Measurements from ENCODE around the gene EFHD2.

EFHD2 gene

DNA sequence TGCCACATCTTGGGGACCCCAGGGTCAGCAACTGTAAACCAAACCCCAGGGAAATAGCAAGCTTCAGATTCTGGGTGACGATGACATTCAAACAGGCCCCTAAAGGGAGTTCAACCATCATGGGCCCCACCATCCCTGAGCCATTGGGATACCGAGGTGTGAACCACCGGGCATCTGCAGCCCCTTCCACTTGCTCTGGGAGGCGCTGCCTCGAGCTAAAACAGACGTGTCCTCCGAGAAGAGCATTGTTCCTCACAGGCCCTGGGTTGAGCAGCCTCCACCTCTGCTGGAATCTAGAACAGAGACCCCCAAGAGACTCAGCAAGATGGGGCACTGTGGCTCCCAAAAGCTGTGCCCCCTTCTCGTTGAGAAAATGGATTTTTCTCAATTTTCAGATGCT, 19.0 kb upstream of the EFHD2 start:
- TF ChIP-seq, protein P1, sequence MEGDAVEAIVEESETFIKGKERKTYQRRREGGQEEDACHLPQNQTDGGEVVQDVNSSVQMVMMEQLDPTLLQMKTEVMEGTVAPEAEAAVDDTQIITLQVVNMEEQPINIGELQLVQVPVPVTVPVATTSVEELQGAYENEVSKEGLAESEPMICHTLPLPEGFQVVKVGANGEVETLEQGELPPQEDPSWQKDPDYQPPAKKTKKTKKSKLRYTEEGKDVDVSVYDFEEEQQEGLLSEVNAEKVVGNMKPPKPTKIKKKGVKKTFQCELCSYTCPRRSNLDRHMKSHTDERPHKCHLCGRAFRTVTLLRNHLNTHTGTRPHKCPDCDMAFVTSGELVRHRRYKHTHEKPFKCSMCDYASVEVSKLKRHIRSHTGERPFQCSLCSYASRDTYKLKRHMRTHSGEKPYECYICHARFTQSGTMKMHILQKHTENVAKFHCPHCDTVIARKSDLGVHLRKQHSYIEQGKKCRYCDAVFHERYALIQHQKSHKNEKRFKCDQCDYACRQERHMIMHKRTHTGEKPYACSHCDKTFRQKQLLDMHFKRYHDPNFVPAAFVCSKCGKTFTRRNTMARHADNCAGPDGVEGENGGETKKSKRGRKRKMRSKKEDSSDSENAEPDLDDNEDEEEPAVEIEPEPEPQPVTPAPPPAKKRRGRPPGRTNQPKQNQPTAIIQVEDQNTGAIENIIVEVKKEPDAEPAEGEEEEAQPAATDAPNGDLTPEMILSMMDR (IDR thresholded peaks at IDR 0.05; ENCODE audit: borderline replicate concordance, insufficient read depth, low read depth, low read length): no peak
- no peak overlapping the region for H3K4me3 ChIP-seq (ENCODE audit: low read depth, low read length)

DNA sequence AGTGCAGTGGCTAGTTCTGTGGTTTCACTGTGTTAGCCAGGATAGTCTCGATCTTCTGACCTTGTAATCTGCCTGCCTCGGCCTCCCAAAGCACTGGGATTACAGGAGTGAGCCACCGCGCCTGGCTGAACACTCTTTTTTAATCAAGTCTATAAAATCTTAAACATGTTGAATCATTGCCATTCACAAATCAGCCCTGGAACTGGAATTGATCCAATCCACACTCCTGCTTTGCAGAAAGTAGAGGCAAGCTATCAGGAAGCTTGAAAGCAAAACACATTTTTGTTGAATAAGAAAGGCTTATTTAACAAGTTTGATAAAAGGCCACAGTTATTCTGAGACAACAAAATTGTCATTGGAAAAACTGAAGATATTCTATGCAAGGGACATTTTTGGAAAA, 18.3 kb upstream of the EFHD2 start:
- H3K4me3 ChIP-seq (ENCODE audit: low read depth, low read length): no peak overlapping the region
- TF ChIP-seq, protein P1 (IDR thresholded peaks at IDR 0.05; ENCODE audit: borderline replicate concordance, insufficient read depth, low read depth, low read length): no peak

DNA sequence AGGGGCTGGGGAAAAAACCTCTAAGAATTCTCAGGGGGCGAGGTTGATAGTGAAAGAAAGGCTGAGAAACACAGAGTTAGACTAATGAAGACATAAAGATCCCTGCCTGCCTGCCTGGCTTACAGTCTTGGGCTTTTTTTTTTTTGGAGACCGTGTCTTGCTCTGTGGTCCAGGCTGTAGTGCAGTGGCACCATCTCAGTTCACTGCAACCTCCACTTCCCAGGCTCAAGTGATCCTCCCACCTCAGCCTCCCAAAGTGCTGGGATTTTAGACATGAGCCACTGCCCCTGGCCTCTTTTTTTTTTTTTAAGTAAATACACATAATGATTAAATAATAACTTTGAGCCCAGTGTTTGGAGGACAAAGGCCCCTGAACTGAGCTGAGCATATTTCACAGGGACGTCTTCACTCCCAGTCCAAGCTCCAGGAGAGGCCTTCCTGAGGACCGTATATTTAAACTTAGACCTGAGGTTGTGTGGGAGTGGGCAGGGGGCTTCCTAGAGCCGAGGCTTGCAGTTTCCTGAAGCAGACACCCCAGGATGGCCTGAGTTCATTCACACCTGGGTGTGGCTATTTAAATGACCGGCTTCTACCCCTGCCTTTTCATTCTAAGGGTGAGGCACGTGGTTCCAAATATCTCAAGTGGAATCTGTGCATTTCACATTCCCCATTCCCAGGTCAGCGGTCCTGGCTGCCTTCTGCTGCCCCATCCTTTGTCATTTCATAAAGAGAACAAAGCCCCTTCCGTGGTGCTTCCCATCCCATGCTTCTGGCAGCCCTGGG, 16.0 kb upstream of the EFHD2 start:
- TF ChIP-seq, protein P1 (IDR thresholded peaks at IDR 0.05; ENCODE audit: borderline replicate concordance, insufficient read depth, low read depth, low read length): no peak
- H3K4me3 ChIP-seq (ENCODE audit: low read depth, low read length): no peak overlapping the region

DNA sequence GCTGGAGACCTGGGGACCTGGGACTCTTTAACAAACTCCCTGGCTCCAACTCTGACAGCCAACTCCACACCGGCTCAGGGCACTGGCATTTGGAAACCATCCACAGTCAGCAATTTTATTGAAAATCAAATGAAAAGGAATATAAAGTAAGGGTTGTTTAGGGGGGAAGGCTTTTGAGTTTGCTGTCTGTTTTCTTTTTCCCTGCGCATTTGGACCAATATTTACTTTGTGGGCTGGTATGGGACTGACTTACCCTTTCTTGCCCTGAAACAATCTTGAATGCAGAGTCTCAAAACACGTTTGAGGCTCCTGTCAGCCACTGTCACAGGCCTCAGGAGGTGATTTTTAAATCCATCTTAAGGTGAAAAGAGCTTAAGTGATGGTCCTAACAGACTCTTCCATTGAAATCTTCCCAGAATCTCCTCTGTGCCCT, 15.4 kb upstream of the EFHD2 start:
- no peak overlapping the region for H3K4me3 ChIP-seq (ENCODE audit: low read depth, low read length)

DNA sequence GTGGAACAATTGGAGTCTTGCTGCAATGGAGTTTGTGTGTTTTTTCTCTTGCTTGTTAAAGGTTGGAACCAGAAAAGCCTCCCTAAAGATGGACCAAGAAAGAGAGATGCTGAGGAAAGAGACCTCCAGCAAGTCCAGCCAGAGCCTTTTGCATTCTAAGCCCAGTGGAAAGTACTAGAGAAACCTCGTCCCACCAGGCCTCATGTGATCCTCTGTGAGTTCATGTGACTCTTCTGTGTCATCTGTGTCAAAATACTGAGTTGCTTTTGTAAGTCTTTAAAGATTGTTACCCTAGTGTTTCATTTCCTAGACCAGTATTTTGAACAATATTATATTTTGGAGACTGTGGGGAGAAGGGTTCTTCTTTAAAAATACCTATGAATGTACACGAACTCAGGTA, 12.5 kb upstream of the EFHD2 start:
- H3K4me3 ChIP-seq (ENCODE audit: low read depth, low read length): no peak overlapping the region
- TF ChIP-seq, protein P1 (IDR thresholded peaks at IDR 0.05; ENCODE audit: borderline replicate concordance, insufficient read depth, low read depth, low read length): no peak

More for the DNA sequence above, 15.4 kb upstream of the EFHD2 start:
- TF ChIP-seq, protein P1 (IDR thresholded peaks at IDR 0.05; ENCODE audit: borderline replicate concordance, insufficient read depth, low read depth, low read length): no peak

DNA sequence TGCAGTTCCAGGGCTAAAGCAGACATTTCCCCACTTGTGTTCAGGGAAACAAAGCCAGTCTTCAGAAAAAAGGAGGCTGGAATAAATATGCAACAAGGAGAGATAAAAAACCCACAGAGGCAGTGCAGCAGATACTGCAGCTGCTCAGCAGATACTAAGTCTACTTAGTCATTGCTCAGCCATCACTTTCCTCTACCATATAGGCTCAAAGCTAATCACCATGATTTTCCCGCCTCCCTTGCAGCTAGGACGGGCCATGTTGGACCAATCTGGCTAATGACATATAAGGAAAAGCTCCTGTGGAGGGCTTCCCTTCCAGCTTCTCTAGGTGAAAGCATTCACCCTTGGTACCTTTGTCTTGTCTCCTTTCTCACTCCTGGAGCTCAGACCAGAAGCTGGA, 10.0 kb upstream of the EFHD2 start:
- TF ChIP-seq, protein P1 (IDR thresholded peaks at IDR 0.05; ENCODE audit: borderline replicate concordance, insufficient read depth, low read depth, low read length): no peak

DNA sequence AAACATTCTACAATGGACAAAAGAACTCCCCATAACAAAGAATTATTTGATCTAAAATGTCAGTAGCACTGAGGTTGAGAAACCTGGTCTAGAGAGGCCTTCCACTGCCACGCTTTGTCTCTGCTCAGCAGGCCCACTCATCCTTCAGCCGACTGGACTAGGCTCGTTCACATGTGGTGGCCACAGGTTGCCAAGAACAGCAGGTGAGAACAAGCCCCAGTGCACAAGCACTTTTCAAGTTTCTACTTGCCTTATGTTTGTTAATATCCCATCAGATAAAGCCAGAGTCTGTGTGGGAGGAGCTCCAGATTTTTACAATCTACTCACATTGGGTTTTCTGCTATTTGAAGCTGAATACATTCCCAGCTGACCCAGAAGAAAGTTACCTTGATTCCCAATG, 9.1 kb upstream of the EFHD2 start:
- H3K4me3 ChIP-seq (ENCODE audit: low read depth, low read length): no peak overlapping the region
- TF ChIP-seq, protein P1 (IDR thresholded peaks at IDR 0.05; ENCODE audit: borderline replicate concordance, insufficient read depth, low read depth, low read length): no peak

More for the DNA sequence above, 10.0 kb upstream of the EFHD2 start:
- H3K4me3 ChIP-seq (ENCODE audit: low read depth, low read length): no peak overlapping the region
